ENCODE results near the gene STMP1.
"Not testable (repeated sequence)": the region's sequence is repeated elsewhere in the genome, so short reads cannot be mapped to it uniquely, and the experiment has no call there.

Gene STMP1

GRCh38 chr7:135662373-135663114 is at the start of gene STMP1:
TSS of gene STMP1 (plus strand) at chr7:135662514.
- DNase-seq, result peak; percentile 96 to 97

GRCh38 chr7:135616136-135616535 is 46.2 kb upstream of the STMP1 start:
- no peak for DNase-seq

DNA sequence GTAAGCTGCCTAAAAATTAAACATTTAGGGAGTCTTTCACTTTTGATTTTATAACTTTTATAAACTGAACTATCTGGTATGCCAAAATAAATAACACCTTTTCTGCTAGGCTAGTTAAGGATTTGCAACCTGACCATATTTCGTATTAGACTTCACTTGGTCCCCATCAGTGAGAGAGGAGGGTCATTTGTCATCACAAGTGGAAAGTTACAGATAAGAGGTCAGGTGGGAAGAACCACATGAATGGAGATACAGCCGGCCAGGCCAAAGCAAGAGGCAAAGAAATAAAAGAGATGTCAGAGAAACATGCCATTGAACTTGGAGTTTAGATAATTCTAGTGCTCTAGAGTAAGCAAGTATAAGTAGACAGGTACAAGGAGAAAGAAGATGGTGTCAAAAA is 44.5 kb upstream of the STMP1 start:
- DNase-seq, result no peak

DNA sequence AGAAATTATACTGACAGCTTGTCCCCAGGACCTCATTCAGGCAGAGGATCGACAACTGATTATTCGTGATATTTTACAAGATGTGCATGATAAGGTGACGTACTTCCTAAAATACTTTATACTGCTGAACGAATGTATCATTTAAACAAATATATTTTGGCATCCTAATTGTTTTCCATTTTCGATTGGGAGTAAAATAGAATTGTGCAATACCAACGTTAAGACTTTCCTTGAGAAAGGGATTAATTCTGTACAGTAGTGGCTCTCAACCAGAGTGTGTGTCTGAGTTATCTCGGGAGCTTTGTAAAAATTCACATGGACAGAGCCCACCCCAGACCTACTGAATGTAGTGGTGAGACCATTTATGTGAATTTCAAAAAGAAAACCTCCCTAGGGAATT is 43.8 kb upstream of the STMP1 start:
- DNase-seq, result no peak

DNA sequence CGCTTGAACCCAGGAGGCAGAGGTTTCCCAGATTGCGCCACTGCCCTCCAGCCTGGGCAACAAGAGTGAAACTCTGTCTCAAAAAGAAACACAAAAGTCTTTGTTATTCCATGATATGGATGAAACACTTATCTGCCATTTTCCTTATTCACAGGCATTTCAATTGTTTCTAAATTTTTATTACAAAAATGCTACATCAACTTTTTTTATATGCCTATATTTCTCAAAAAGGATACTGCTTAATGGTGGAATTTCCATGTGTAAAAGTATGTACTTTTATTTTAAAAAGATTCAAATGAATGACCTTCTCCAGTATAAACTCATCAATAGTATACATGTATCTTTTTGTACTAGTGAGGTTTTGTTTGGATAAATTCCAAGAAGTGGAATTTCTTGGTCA is 41.9 kb upstream of the STMP1 start:
- no peak for DNase-seq

GRCh38 chr7:135620980-135621850 is 41.1 kb upstream of the STMP1 start:
- DNase-seq, result no peak

DNA sequence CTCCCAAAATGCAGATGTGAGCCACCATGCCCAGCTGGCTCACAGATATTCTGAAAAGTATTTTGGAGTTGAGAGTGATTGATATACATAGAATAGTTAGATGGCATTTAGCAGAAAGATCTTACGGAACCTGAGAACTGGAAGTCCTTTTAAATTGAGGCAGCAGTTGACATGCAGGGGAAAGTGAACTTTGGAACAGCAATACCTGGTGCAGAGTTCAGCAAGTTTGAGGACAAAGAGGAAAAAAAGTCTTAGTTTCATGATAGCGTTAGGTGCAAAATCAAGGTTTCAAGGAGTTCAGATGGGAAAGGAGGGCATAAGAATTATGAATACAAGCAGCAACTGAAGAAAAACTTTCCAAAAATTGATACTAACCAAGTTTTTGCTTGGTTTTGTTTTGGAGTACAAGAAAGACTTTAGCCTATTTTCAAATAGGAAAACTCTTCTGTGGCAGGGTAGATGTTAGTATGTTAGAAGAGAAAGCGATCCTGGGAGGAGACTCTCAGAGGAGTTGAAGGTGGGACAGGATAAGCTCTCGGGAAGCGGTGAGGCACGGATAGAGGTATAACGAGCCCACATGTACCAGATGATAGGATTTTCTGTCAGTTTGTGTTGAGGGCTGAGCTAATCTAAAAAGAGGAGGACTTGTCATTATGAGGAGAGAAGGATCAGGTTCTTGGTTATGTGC is 28.0 kb upstream of the STMP1 start:
- no peak for DNase-seq

DNA sequence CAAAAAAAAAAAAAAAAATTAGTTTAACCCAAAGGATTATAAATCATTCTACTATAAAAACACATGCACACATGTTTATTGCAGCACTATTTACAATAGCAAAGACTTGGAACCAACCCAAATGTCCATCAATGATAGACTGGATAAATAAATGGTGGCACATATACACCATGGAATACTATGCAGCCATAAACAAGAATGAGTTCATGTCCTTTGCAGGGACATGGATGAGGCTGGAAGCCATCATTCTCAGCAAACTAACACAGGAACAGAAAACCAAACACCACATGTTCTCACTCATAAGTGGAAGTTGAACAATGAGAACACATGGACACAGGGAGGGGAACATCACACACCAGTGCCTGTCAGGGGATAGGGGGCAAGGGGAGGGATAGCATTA is 22.6 kb upstream of the STMP1 start:
- not testable (repeated sequence) for DNase-seq

GRCh38 chr7:135644154-135644553 is 18.2 kb upstream of the STMP1 start:
- no peak for DNase-seq

GRCh38 chr7:135644729-135645128 is 17.6 kb upstream of the STMP1 start:
- no peak for DNase-seq

DNA sequence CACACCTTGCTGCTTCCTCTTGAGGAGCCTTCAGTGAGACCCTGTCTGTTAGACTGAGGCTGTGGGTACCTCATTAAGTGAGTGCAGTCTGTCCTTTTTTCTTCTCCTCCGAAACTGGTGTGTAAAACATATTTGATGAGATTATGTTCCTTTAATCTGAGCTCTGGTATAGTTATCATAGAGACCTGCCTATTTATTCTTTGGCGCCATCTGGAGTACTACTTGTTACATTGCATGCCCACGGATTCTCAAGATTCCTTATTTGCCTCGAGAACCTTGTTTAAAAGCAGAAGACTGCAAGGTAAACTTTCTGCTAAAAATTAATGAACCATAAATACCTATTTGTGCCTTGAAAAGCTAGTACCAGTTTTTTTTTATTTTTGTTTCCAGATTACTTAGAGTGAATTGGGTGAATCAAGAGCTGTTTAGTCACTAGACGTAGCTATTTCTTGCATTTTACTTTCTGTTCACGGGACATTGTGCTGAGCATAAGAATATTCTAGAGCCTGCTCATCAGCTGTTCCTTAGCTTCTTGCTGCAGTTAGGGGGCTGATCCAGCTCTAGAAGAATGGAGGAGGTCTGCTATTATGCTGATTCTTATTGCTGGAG is 16.9 kb upstream of the STMP1 start:
- DNase-seq, result no peak

- no peak for DNase-seq
Observed at GRCh38 chr7:135647755-135648154, 14.6 kb upstream of the STMP1 start.

DNA sequence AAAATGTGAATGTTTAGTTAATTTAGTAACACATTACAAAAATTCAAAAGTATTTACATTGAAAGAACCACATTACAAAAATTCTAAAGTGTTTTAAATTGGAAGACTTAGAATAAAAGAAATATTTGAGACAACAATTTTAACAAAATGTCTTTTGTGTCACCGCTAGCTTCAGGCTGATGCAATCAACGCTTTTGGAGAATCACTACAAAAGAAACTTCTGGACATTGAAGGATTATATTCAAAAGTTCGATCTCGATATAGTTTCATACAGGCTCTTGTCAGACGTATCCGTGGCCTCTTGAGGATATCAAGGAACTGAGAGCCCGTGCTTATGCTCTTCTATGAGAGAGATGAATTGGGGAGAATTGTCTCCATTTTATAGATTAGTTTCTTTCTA is 14.1 kb upstream of the STMP1 start:
- DNase-seq, result no peak

- DNase-seq, result no peak
Observed at GRCh38 chr7:135650831-135651573, 11.3 kb upstream of the STMP1 start.

- DNase-seq, result no peak
Observed at GRCh38 chr7:135653340-135654080, 8.8 kb upstream of the STMP1 start.

DNA sequence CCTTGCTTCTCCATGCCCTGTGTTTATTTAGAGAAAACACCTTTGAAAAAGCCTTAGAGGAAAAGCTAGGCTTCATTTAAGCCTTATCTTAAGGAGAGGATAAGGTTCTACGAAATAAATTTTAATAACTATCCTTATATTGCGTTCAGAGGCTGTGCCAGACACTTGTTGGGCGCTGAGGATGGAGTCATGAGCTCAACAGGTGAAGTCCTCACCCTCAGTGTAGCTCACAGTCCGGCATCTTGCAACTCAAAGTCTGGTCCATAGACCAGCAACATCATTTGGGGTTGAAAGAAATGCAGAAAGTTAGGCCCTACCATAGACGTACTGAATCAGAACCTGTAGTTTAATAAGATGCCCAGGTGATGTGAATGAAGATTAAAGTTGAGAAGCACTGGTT is 3.8 kb upstream of the STMP1 start:
- DNase-seq, result no peak

- no peak for DNase-seq
Observed at GRCh38 chr7:135659159-135659846, 3.0 kb upstream of the STMP1 start.

- peak in 1 of 2 experiments; percentile 7 for DNase-seq
Observed at GRCh38 chr7:135661311-135662122, 797 bp upstream of the STMP1 start.

DNA sequence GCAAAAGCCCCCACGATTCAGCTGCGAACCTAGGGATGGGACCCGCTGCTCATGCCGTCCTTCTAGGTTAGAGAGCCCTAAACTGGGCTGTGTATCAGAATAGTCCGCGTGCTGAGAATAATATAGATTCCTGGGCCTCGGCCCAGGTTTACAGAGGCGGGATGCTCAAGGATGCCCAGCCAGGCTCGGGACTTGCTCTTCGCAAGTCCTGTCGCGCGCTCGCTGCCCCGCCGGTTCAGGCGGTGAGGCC is 266 bp upstream of the STMP1 start:
- no peak for DNase-seq

DNA sequence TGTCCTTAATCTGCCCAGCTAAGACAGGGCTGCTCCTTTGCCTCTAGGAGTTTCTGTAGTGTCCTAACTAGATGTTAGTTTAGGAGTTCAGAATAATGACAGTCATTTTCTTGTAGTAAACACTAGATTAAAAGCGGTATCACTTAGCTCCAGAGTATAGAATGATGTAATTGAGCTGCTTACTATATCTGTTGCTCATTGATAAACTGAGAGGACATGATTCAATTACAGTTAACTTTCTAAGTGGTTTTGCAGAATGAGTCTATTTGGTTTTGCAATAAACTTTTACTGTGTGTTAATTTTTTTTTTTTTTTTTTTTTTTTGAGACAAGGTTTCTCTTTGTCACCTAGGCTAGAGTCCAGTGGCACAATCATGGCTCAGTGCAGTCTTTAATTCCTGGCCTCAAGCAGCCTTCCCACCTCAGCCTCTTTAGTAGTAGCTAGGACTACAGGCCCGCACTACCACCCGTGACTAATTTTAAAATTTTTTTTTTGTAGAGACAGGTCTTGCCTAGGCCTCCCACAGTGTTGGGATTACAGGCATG is 1.8 kb downstream of the STMP1 start:
- DNase-seq, result no peak
